ENCODE results near the gene PRR36.

Gene PRR36

GRCh38 chr19:7842661-7843294 is 31.4 kb downstream of the PRR36 start:
- DNase-seq: no peak

- DNase-seq: no peak
Observed at GRCh38 chr19:7841751-7842660, 32.2 kb downstream of the PRR36 start.

GRCh38 chr19:7840629-7841028 is 33.6 kb downstream of the PRR36 start:
- DNase-seq: no peak

GRCh38 chr19:7839476-7839875 is 34.7 kb downstream of the PRR36 start:
- no peak for DNase-seq

GRCh38 chr19:7833225-7834099 is 40.7 kb downstream of the PRR36 start:
- no peak for DNase-seq

GRCh38 chr19:7832781-7833180 is 41.4 kb downstream of the PRR36 start:
- DNase-seq: no peak

- DNase-seq: no peak
Observed at GRCh38 chr19:7832009-7832408, 42.2 kb downstream of the PRR36 start.

- DNase-seq: no peak
Observed at GRCh38 chr19:7831452-7831851, 42.7 kb downstream of the PRR36 start.

- DNase-seq: no peak
Observed at GRCh38 chr19:7830823-7831222, 43.4 kb downstream of the PRR36 start.

GRCh38 chr19:7830272-7830771 is 43.9 kb downstream of the PRR36 start:
- no peak for DNase-seq

GRCh38 chr19:7829561-7830271 is 44.5 kb downstream of the PRR36 start, which contains the start of gene EVI5L:
Gene EVI5L, plus strand, starts transcription at chr19:7830218. Its CDS starts 16,325 bp downstream, at chr19:7846543.
- peak; percentile 99 for DNase-seq

- DNase-seq: no peak
Observed at GRCh38 chr19:7829166-7829520, 45.0 kb downstream of the PRR36 start.

GRCh38 chr19:7823686-7824301 is 50.4 kb downstream of the PRR36 start:
- no peak for DNase-seq

GRCh38 chr19:7822910-7823515 is 51.2 kb downstream of the PRR36 start:
- DNase-seq: no peak

- no peak for DNase-seq
Observed at GRCh38 chr19:7820588-7820987, 53.6 kb downstream of the PRR36 start.

- DNase-seq: no peak
Observed at GRCh38 chr19:7819337-7819736, 54.9 kb downstream of the PRR36 start.

GRCh38 chr19:7818806-7819205 is 55.4 kb downstream of the PRR36 start:
- no peak for DNase-seq

Data from SHP77 treated with DMSO at 0.1 percent for 48 hours (cell line).